Stimulated activated CD4-positive, alpha-beta T cell treated with anti-CD3 and anti-CD28 coated beads, Interleukin-15, amount 100 ng/mL, for 48 hours (primary cell): Measurements from ENCODE around the gene SH3BGRL3.
"Not testable (repeated sequence)": the region's sequence is repeated elsewhere in the genome, so short reads cannot be mapped to it uniquely, and the experiment has no call there.

Experiments used
- DNase-seq, 2 donors: peaks; one replicate each; pipeline ENCODE4 v3.0.0-alpha.2; 2020; ENCODE audit warnings: low read depth in 2 of 2

Gene SH3BGRL3

GRCh38 chr1:26279456-26280332, at the start of gene SH3BGRL3:
Gene SH3BGRL3 (plus strand): TSS chr1:26280086. CDS start chr1:26280156, 70 bp downstream.
- peak; percentile 71 to 81 for DNase-seq

- not testable (repeated sequence) for DNase-seq
Measured at GRCh38 chr1:26230682-26231081, 49.2 kb upstream of the SH3BGRL3 start.

GRCh38 chr1:26233903-26234643, 45.8 kb upstream of the SH3BGRL3 start, which contains the start of gene CEP85:
Gene CEP85 (plus strand): TSS chr1:26234200. CDS start chr1:26239784, 5,584 bp downstream.
- DNase-seq: peak; percentile 98 to 99

- no peak for DNase-seq
Measured at GRCh38 chr1:26234644-26235370, 45.1 kb upstream of the SH3BGRL3 start.

- no peak for DNase-seq
Measured at GRCh38 chr1:26237230-26237966, 42.5 kb upstream of the SH3BGRL3 start.

- no peak for DNase-seq
Measured at GRCh38 chr1:26239936-26240335, 40.0 kb upstream of the SH3BGRL3 start.

- DNase-seq: no peak
Measured at GRCh38 chr1:26252718-26253117, 27.2 kb upstream of the SH3BGRL3 start.

GRCh38 chr1:26254404-26254803, 25.5 kb upstream of the SH3BGRL3 start:
- DNase-seq: no peak

- DNase-seq: no peak
Measured at GRCh38 chr1:26257222-26257621, 22.7 kb upstream of the SH3BGRL3 start.

GRCh38 chr1:26259005-26259404, 20.9 kb upstream of the SH3BGRL3 start:
- DNase-seq: no peak

GRCh38 chr1:26259578-26259977, 20.3 kb upstream of the SH3BGRL3 start:
- DNase-seq: no peak

- no peak for DNase-seq
Measured at GRCh38 chr1:26263212-26263611, 16.7 kb upstream of the SH3BGRL3 start.

GRCh38 chr1:26265405-26265804, 14.5 kb upstream of the SH3BGRL3 start:
- DNase-seq: no peak

GRCh38 chr1:26268290-26269197, 11.3 kb upstream of the SH3BGRL3 start:
- DNase-seq: no peak

- no peak for DNase-seq
Measured at GRCh38 chr1:26269198-26269550, 10.7 kb upstream of the SH3BGRL3 start.

- DNase-seq: no peak
Measured at GRCh38 chr1:26274801-26275425, 5.0 kb upstream of the SH3BGRL3 start.

- DNase-seq: peak; percentile 61 to 80
Measured at GRCh38 chr1:26275580-26276431, 4.1 kb upstream of the SH3BGRL3 start.

- no peak for DNase-seq
Measured at GRCh38 chr1:26276432-26276838, 3.5 kb upstream of the SH3BGRL3 start.

GRCh38 chr1:26277261-26277661, 2.6 kb upstream of the SH3BGRL3 start:
- DNase-seq: no peak
